Breast epithelium (tissue), 4 donors: ENCODE measurements around the gene LMOD3. TPM values are rescaled to one million over a fixed set of nuclear protein-coding genes. Genes with fewer than 3 reads are reported as not detected.
A peak's percentile ranks its signal among the peaks of the same experiment; 100 is the strongest.

Source experiments
- DNase-seq, 2 donors: peaks; one replicate each; pipeline ENCODE4 v3.0.0-alpha.2; 2019; ENCODE audit warnings: low spot score in 2 of 2
- H3K27ac ChIP-seq, 2 donors: fragments of 200-600 bp; sonication (generic) in 1 of 2; one replicate each; pipeline ENCODE4 v1.5.1; 2016 to 2019; ENCODE audit warnings: mild to moderate bottlenecking in 1 of 2
- H3K27me3 ChIP-seq, 2 donors: fragments of 200-600 bp; sonication (generic) in 1 of 2; one replicate each; pipeline versions ENCODE4 v1.5.1 to v1.6.0; 2017 to 2019; ENCODE audit warnings: control low read depth in 1 of 2, mild to moderate bottlenecking in 1 of 2
- H3K36me3 ChIP-seq: fragments of 200-600 bp; one replicate; pipeline ENCODE4 v1.5.1; 2019
- H3K4me1 ChIP-seq, 2 donors: fragments of 200-600 bp; sonication (generic); one replicate each; pipeline ENCODE4 v1.5.1; 2016 to 2019; ENCODE audit warnings: control low read depth in 1 of 2
- H3K4me3 ChIP-seq, 3 donors: fragments of 200-600 bp; sonication (generic); 1 replicate in 2 of 3; 2 replicates in 1 of 3; pipeline ENCODE4 v1.5.1; 2016 to 2019; ENCODE audit warnings: mild to moderate bottlenecking in 3 of 3, moderate library complexity in 2 of 3
- H3K9me3 ChIP-seq, 2 donors: fragments of 200-600 bp; sonication (generic) in 1 of 2; one replicate each; pipeline ENCODE4 v1.5.1; 2016 to 2019; ENCODE audit warnings: control low read depth in 1 of 2
- CTCF ChIP-seq, 3 donors: fragments of 450-650 bp; IDR thresholded peaks; one replicate each; pipeline ENCODE4 v1.5.1; 2016 to 2017; ENCODE audit warnings: antibody characterized with exemption in 3 of 3, mild to moderate bottlenecking in 3 of 3, moderate library complexity in 3 of 3
- POLR2A ChIP-seq: fragments of 450-650 bp; IDR thresholded peaks from one replicate; pipeline ENCODE4 v1.6.1; 2016; ENCODE audit warnings: antibody characterized with exemption, mild to moderate bottlenecking, moderate library complexity
- POLR2AphosphoS5 ChIP-seq, 3 donors: sonication (generic); formaldehyde crosslinking; IDR thresholded peaks; one replicate each; pipeline ENCODE4 v1.6.1; 2017; ENCODE audit warnings: antibody characterized with exemption in 3 of 3
- intact Hi-C: fragments of 100-400 bp; cut with DNase I; formaldehyde crosslinking; loops from one replicate; pipeline ENCODE4 v1.15.1; 2023; ENCODE audit warnings: low total_unique reads
- total RNA-seq, 3 donors: library from RNA; depleted of rRNA; stranded (reverse); fragments of >200 nt; gene quantifications; one replicate each; pipeline ENCODE4 v1.1.0, GENCODE V29; 2016

Gene LMOD3
- total RNA-seq, 3 donors from 2014 or later, result not detected

GRCh38 chr3:69090021-69090420 is 32.4 kb downstream of the LMOD3 start:
- no peak for DNase-seq
- TF ChIP-seq CTCF (IDR thresholded peaks at IDR 0.05), result no peak
- TF ChIP-seq POLR2A, result no peak
- no peak for TF ChIP-seq POLR2AphosphoS5 (IDR thresholded peaks at IDR 0.05)
- intact Hi-C loops, result no loop called here
- H3K9me3 ChIP-seq, result no peaks in the 10 kb centered on the region
- H3K4me1 ChIP-seq, result peaks cover 4 to 65% of the 10 kb centered on the region in 2 donors
- no peaks in the 10 kb centered on the region for H3K36me3 ChIP-seq
- peak overlapping the region; percentile 83 to 92 for H3K27ac ChIP-seq
- H3K4me3 ChIP-seq, result peak overlapping the region in 1 of 3 donors; percentile 18
- H3K27me3 ChIP-seq, result no peaks in the 10 kb centered on the region

DNA sequence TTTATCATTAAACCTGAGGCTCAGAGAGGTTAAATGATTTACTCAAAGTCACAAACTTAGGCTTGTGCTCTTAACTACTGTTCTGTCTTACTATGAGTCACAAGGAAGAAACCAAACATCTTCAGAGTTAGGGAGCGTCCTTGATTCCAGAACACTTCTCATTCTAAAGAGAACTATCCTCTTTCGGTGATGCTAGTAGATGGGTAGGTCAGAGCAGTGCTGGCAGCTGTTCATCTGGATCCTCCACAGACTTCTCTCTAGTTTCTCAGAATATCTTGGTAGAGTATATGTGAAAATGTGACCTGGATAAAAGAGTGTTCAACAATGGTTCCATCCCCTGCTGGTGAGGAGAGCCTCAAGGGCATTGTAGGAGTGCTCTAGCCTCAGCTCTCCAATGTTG is 34.3 kb downstream of the LMOD3 start:
- H3K4me1 ChIP-seq, result peaks cover 1 to 48% of the 10 kb centered on the region in 2 donors
- no peaks in the 10 kb centered on the region for H3K9me3 ChIP-seq
- TF ChIP-seq POLR2AphosphoS5 (IDR thresholded peaks at IDR 0.05) (no peak), CTCF (IDR thresholded peaks at IDR 0.05) (no peak), POLR2A (no peak)
- no peaks in the 10 kb centered on the region for H3K36me3 ChIP-seq
- peak overlapping the region in 2 of 3 donors; percentile 36 to 91 for H3K4me3 ChIP-seq
- H3K27ac ChIP-seq, result peak overlapping the region; percentile 67 to 92
- DNase-seq, result no peak
- H3K27me3 ChIP-seq, result no peaks in the 10 kb centered on the region
- intact Hi-C loops, result no loop called here

DNA sequence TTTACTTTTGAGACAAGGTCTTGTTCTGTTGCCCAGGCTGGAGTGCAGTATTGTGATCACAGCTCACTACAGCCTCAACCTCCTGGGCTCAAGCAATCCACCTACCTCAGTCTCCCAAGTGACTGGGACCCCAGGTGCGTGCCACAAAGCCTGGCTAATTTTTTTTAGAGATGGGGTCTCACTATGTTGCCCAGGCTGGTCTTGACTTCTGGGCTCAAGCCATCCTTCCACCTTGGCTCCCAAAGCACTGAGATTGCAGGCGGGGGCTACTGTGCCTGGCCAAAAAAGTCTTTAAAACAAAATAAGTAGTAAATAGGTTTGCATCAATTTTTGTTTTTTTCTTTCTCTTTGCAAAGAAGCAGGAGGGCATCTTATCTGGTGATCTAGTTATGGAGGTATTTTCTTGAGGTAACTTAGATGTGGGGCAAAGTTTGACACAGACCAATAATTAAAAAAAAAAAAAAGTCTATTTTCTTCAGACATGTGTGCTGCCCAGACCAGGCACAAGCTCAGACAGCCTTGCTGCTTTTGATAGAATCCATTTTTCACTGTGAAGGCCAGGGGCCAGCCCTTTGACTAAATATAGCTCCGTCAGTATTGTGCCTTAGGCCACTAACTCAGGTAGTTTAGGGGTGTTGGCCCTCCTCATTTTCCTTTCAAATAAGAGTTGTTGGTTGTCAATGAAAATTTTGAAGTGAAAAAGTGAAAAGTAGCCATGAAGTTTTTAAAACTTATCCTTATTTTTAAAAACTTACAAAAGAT is 35.2 kb downstream of the LMOD3 start:
- TF ChIP-seq POLR2A, result no peak
- TF ChIP-seq CTCF (IDR thresholded peaks at IDR 0.05), result no peak
- TF ChIP-seq POLR2AphosphoS5 (IDR thresholded peaks at IDR 0.05), result no peak
- Histone ChIP-seq H3K9me3 (no peaks in the 10 kb centered on the region), H3K27ac (peak overlapping the region; percentile 92 to 96), H3K4me1 (peaks cover 0 to 42% of the 10 kb centered on the region in 2 donors), H3K27me3 (no peaks in the 10 kb centered on the region), H3K36me3 (no peaks in the 10 kb centered on the region), H3K4me3 (peak overlapping the region; percentile 91 to 94 (median 94))
- no peak for DNase-seq
- intact Hi-C loops, result no loop called here

DNA sequence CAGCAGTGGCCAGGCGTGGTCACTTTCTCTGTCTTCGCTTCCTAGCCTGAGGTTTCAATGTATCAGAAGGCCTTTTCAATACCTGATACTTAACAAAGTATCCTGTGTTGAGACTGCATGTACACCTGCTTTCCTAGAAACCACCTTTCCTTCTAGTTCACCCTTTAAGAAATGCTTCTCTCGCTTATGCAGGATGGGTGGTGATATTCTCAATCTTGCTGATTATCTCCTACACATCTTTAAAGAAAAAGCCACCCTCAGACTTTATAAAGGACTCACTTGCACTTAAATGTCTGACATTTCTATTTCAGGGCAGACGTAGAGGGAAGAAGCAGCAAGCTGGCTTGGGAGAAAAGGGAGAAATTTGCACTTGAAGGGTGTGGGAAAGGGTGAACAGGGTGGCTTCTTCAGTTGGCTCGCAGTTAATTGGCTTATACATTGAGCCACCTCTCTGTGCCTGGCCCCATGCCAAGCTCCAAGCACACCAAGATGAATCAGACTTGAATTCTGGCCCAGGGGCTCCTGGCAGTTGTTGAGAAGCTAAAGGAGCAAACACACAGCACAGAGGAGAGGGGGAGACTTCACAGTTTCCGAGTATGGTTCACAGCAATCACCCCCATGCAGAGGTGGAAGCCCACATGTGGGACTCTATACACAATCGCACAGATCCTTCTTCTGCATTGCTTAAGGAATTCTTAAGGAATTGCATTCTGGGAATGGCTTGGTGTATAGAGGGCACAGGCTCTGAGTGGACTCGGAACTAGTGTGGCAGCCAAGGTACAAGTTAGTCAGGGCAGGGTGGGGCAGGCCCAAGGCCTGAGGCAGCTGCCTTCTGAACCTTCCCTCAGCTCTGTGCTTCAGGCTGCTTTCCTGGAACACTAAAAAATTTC is 36.3 kb downstream of the LMOD3 start:
- Histone ChIP-seq H3K4me1 (peaks cover 0 to 42% of the 10 kb centered on the region in 2 donors), H3K36me3 (no peaks in the 10 kb centered on the region), H3K9me3 (no peaks in the 10 kb centered on the region), H3K27ac (peak overlapping the region; percentile 92 to 96), H3K27me3 (no peaks in the 10 kb centered on the region), H3K4me3 (peak overlapping the region; percentile 91 to 94 (median 94))
- TF ChIP-seq POLR2AphosphoS5 (IDR thresholded peaks at IDR 0.05) (peak; percentile 30 to 40 (median 30)), CTCF (IDR thresholded peaks at IDR 0.05) (no peak), POLR2A (no peak)
- peak; percentile 90 to 92 for DNase-seq
- intact Hi-C loops, result no loop called here
